K562 (cell line): ENCODE measurements around the gene YIPF5. TPM values are rescaled to one million over a fixed set of nuclear protein-coding genes. Genes with fewer than 3 reads are reported as not detected.

Experiments
- ATAC-seq: fragments of 200-7000 bp; cut with Tn5 transposase; 3 replicates; pipeline ENCODE4 v1.9.1; 2020; ENCODE audit warnings: moderate library complexity
- BruUV-seq: library from RNA; stranded (reverse); fragments of 400-500 nt; replicated peaks from 2 replicates; lab custom pipeline; 2021; lab: Mats Ljungman, UMichigan
- CTCF ChIA-PET: fragments of 300-600 bp; formaldehyde crosslinking; extraction: SDS; loops from one replicate; lab custom pipeline; 2021; ENCODE audit warnings: low intra/inter-chr PET ratio; lab: Yijun Ruan, JAX
- POLR2A ChIA-PET: fragments of 300-600, 350-650 bp; sonication (Branson Sonifier 250); formaldehyde crosslinking; extraction: SDS; loops from one replicate; lab custom pipeline; 2021; ENCODE audit warnings: antibody characterized with exemption, inconsistent platforms; lab: Yijun Ruan, JAX
- DNase-seq, 4 experiments: peaks; one replicate each; pipeline versions ENCODE4 v3.0.0 to v3.0.0-alpha.2; 2011 to 2018; ENCODE audit warnings: low spot score in 3 of 4, mixed read lengths in 3 of 4; ENCODE audit errors: extremely low read depth in 1 of 4
- FAIRE-seq: peaks from 2 replicates; lab custom pipeline; 2011; peaks lifted over from hg19 to GRCh38; lab: Jason Lieb, UNC
- H2AFZ ChIP-seq: 2 replicates; pipeline ENCODE4 v1.6.0; 2011; ENCODE audit warnings: low read depth, low read length, control low read depth, inconsistent platforms
- H3K27ac ChIP-seq: fragments of 200-600 bp; 3 replicates; pipeline ENCODE4 v1.8.0; 2011; ENCODE audit warnings: low read depth, mild to moderate bottlenecking, control low read depth, inconsistent platforms, low read length, moderate library complexity, mixed read lengths; ENCODE audit errors: extremely low read depth
- H3K27me3 ChIP-seq, 2 experiments: fragments of 300-600 bp in 1 of 2; 2 replicates in 1 of 2; 3 replicates in 1 of 2; pipeline versions ENCODE4 v1.6.0 to v1.8.0; 2011; ENCODE audit warnings: inconsistent platforms in 2 of 2, low read length in 2 of 2, mild to moderate bottlenecking in 1 of 2, mixed read lengths in 1 of 2, moderate library complexity in 1 of 2; ENCODE audit not compliant: control insufficient read depth in 2 of 2, insufficient read depth in 2 of 2
- H3K36me3 ChIP-seq: fragments of 300-600 bp; 3 replicates; pipeline ENCODE4 v1.8.0; 2011; ENCODE audit warnings: mild to moderate bottlenecking, low read length, inconsistent platforms; ENCODE audit not compliant: control insufficient read depth, insufficient read depth
- H3K4me1 ChIP-seq, 2 experiments: fragments of 200-600 bp in 1 of 2; replicated peaks in 1 of 2; 2 replicates in 1 of 2; 3 replicates in 1 of 2; pipeline versions ENCODE4 v1.5.1 to v1.8.0; 2011; ENCODE audit warnings: inconsistent platforms in 2 of 2, low read length in 2 of 2, mild to moderate bottlenecking in 1 of 2, mixed read lengths in 1 of 2, moderate library complexity in 1 of 2; ENCODE audit not compliant: control insufficient read depth in 2 of 2, insufficient read depth in 2 of 2
- H3K4me2 ChIP-seq: 2 replicates; pipeline ENCODE4 v1.6.1; 2011; ENCODE audit warnings: low read length, control low read depth, inconsistent platforms, mixed read lengths; ENCODE audit not compliant: insufficient read depth
- H3K4me3 ChIP-seq: fragments of 200-600 bp; sonication (generic), shearing (Covaris generic); 2 replicates; pipeline ENCODE4 v1.5.1; 2016; ENCODE audit warnings: control low read depth, inconsistent platforms
- H3K79me2 ChIP-seq: fragments of 200-600 bp; 3 replicates; pipeline ENCODE4 v1.8.0; 2011; ENCODE audit warnings: low read length, inconsistent platforms; ENCODE audit not compliant: control insufficient read depth, insufficient read depth
- H3K9ac ChIP-seq, 2 experiments: 2 replicates each; pipeline versions ENCODE4 v1.6.0 to v1.6.1; 2011; ENCODE audit warnings: low read depth in 2 of 2, low read length in 2 of 2, control low read depth in 1 of 2, inconsistent platforms in 1 of 2, mild to moderate bottlenecking in 1 of 2, mixed read lengths in 1 of 2; ENCODE audit not compliant: insufficient read depth in 1 of 2
- H3K9me1 ChIP-seq: one replicate; pipeline ENCODE4 v1.6.0; 2011; ENCODE audit warnings: inconsistent platforms, mild to moderate bottlenecking, low read length, moderate library complexity; ENCODE audit not compliant: control insufficient read depth, insufficient read depth
- H3K9me3 ChIP-seq: replicated peaks from 2 replicates; pipeline ENCODE4 v1.5.1; 2011; ENCODE audit warnings: low read depth, low read length, inconsistent platforms; ENCODE audit not compliant: control insufficient read depth, insufficient read depth
- H4K20me1 ChIP-seq: replicated peaks from 2 replicates; pipeline ENCODE4 v1.6.1; 2011; ENCODE audit warnings: low read length, inconsistent platforms, mixed read lengths; ENCODE audit not compliant: control insufficient read depth, insufficient read depth
- CBX5 ChIP-seq: IDR thresholded peaks from 2 replicates; pipeline ENCODE4 v1.6.1; 2014; ENCODE audit warnings: low read depth, borderline replicate concordance
- CTCFL ChIP-seq: IDR thresholded peaks from 2 replicates; pipeline ENCODE4 v1.6.1; 2011; ENCODE audit warnings: borderline replicate concordance, low read depth, mild to moderate bottlenecking, moderate library complexity, low read length; ENCODE audit not compliant: insufficient read depth, poor library complexity, severe bottlenecking
- FOXP1 ChIP-seq: sonication (generic); formaldehyde crosslinking; IDR thresholded peaks from 2 replicates; pipeline ENCODE4 v1.8.0; 2022; ENCODE audit warnings: mild to moderate bottlenecking, missing genetic modification reagents
- HNRNPK ChIP-seq: fragments of 200-400 bp; formaldehyde crosslinking; IDR thresholded peaks from one replicate; pipeline ENCODE4 v1.6.1; 2018; ENCODE audit warnings: mild to moderate bottlenecking, low read depth, low read length; ENCODE audit not compliant: poor library complexity, severe bottlenecking
- HNRNPUL1 ChIP-seq: fragments of 200-400 bp; formaldehyde crosslinking; IDR thresholded peaks from 2 replicates; pipeline ENCODE4 v1.6.1; 2017; ENCODE audit warnings: low read length
- LCOR ChIP-seq: sonication (generic); formaldehyde crosslinking; IDR thresholded peaks from 2 replicates; pipeline ENCODE4 v1.8.0; 2022; ENCODE audit warnings: mild to moderate bottlenecking, missing genetic modification reagents
- PHF8 ChIP-seq: fragments of 200-600 bp; sonication (generic); IDR thresholded peaks from 2 replicates; pipeline ENCODE4 v1.6.1; 2012; ENCODE audit warnings: mixed run types, mild to moderate bottlenecking, inconsistent platforms, low read length, moderate library complexity, borderline replicate concordance
- RAD21 ChIP-seq, 2 experiments: fragments of 250-450 bp in 1 of 2; fragments of 450-650 bp in 1 of 2; sonication (Bioruptor Pico) in 1 of 2; formaldehyde crosslinking in 1 of 2; IDR thresholded peaks in 1 of 2; conservative IDR thresholded peaks in 1 of 2; 2 replicates each; pipeline versions ENCODE4 v1.4.0 to v1.8.0; 2020 to 2022; ENCODE audit warnings: mild to moderate bottlenecking in 2 of 2, moderate library complexity in 1 of 2
- VEZF1 ChIP-seq: fragments of 200-800 bp; sonication (Bioruptor generic); IDR thresholded peaks from 2 replicates; pipeline ENCODE4 v1.6.1; 2017; ENCODE audit warnings: missing genetic modification characterization, missing compliant biosample characterization
- WGBS: fragments of 100-300 bp; shearing (Covaris generic); methylation state at CpG from one replicate; pipeline ENCODE4 v1.1.6; 2016; ENCODE audit warnings: low coverage, mixed read lengths; ENCODE audit not compliant: insufficient coverage; ENCODE audit errors: missing lambda C conversion rate; 5-methylcytosine and 5-hydroxymethylcytosine counted together
- in situ Hi-C: fragments of 300-500 bp; cut with MboI; formaldehyde crosslinking; loops from 4 replicates; pipeline ENCODE4 v1.15.0; 2018; ENCODE audit warnings: inconsistent platforms, mixed read lengths
- intact Hi-C: fragments of 100-400 bp; cut with micrococcal nuclease; formaldehyde crosslinking; loops from 2 replicates; pipeline ENCODE4 v1.14.2; 2022
- polyA plus RNA-seq, 8 experiments: library from polyadenylated mRNA; depleted of rRNA in 4 of 8; stranded (reverse) in 5 of 8; unstranded in 3 of 8; fragments of >200 nt; fragmentation: Nextera tagmentation in 2 of 8; fragmentation: Illumina TruSeq in 1 of 8; extraction: Ambion mirVana in 2 of 8; extraction: Trizol in 1 of 8; gene quantifications; 2 replicates each; pipeline versions ENCODE4 v1.2.1 to v1.2.3, GENCODE V29; 2011 to 2014; ENCODE audit warnings: inconsistent platforms in 1 of 8, missing spikeins in 1 of 8
- total RNA-seq, 7 experiments: library from RNA; depleted of rRNA in 6 of 7; stranded (reverse); fragments of >200 nt in 6 of 7; fragmentation: Illumina TruSeq in 2 of 7; extraction: Trizol in 2 of 7; gene quantifications; 2 replicates each; pipeline versions ENCODE4 v1.2.1 to v1.2.3, GENCODE V29; 2011 to 2021; ENCODE audit warnings: low replicate concordance in 1 of 7

The YIPF5 gene
- total and polyA plus RNA-seq, 9 of the 15 experiments (the other 6 are each of a cell fraction or from before 2014, with no cell fraction given), result 12.1 to 52.9 (median 33.7) TPM

- intact Hi-C loops (loop anchor here (1.0 to 10.0 kb wide), 4 partner anchors 1031 to 1845 kb away; no protein-coding TSS in a partner anchor), in situ Hi-C loops (loop anchor here (25.0 kb wide), 1 partner anchor 1858 kb away; no protein-coding TSS in a partner anchor)
- no peak overlapping the region for H3K9ac ChIP-seq
- no peaks in the 10 kb centered on the region for H3K36me3 ChIP-seq
- H3K27ac ChIP-seq, result no peak overlapping the region
- H3K9me1 ChIP-seq, result no peaks in the 10 kb centered on the region
- peaks cover 0 to 4% of the 10 kb centered on the region in 2 experiments; a peak in 2 of 5 replicates for H3K4me1 ChIP-seq
- no peaks in the 10 kb centered on the region for H3K79me2 ChIP-seq
- no peaks in the 10 kb centered on the region for H3K9me3 ChIP-seq
- ChIA-PET CTCF (interaction anchor here (0.7 to 1.7 kb wide), 3 partner anchors 1621 to 1849 kb away, joined by 3 to 4 read pairs (median 3); no protein-coding TSS in a partner anchor), POLR2A (no interaction called here)
- FAIRE-seq, result peak; percentile 94
- peak; percentile 88 for ATAC-seq
- no peak overlapping the region for H3K4me2 ChIP-seq
- peak; percentile 26 to 67 (median 32) for DNase-seq
- H3K4me3 ChIP-seq, result no peak overlapping the region
- BruUV-seq, result no TSS peak
- H2AFZ ChIP-seq, result no peak overlapping the region
- peaks cover 3 to 6% of the 10 kb centered on the region in 2 experiments; a peak in 2 of 5 replicates for H3K27me3 ChIP-seq
- H4K20me1 ChIP-seq, result no peaks in the 10 kb centered on the region
- 2% methylated on average over 10 of the region's 10 CpGs for WGBS
- no peak for TF ChIP-seq HNRNPK
- TF ChIP-seq RAD21 (CRISPR knock-in tag; conservative IDR thresholded peaks at IDR 0.05 in 1 of 2, IDR thresholded peaks at IDR 0.05 in 1 of 2), result peak; percentile 80 to 87
- TF ChIP-seq PHF8, result no peak
- TF ChIP-seq FOXP1 (CRISPR knock-in tag), result no peak
- no peak for TF ChIP-seq CBX5
- no peak for TF ChIP-seq VEZF1
- no peak for TF ChIP-seq HNRNPUL1
- TF ChIP-seq CTCFL, result no peak
- TF ChIP-seq LCOR, result no peak
These were observed 33.5 kb upstream of the YIPF5 start for GRCh38 chr5:144203750-144204596.
